ENCODE data around the gene ASAP2. TPM values are rescaled to one million over a fixed set of nuclear protein-coding genes. Genes with fewer than 3 reads are reported as not detected.

ASAP2 gene
- polyA plus RNA-seq, 1 donor (not counting 4 experiments of a cell fraction or from before 2014, with no cell fraction given), result 54.2 TPM

DNA sequence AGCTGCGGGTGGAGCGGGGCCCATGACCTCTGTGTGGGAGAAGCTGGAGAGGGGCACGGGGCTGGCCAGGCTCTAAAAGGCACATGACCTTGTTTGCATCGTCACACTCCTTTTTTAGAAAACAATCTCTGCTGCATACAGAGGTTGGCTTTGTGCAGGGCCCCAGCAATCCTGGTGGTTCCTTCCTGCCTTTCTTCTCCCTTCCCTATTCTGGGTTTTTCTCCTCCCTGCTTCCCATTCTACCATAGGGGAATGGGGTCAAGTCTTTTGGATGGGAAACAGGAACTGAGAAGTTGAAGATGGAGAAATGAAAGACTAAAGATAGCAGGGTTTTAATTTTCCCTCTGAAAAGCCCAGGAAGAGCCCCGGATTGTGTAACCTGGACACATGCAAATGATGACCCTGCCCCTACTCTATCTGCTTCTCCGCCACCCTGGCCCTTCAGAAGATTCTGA is 53.9 kb downstream of the ASAP2 start:
- Histone ChIP-seq H3K9me3 (ENCODE audit: control insufficient read depth, low read depth, low read length) (no peaks in the 10 kb centered on the region), H3K27ac (ENCODE audit: control insufficient read depth, insufficient read depth, low read length) (no peak overlapping the region), H3K27me3 (ENCODE audit: control insufficient read depth, extremely low read depth, insufficient read depth, low read length) (no peaks in the 10 kb centered on the region), H3K4me1 (ENCODE audit: control insufficient read depth, extremely low read depth, insufficient read depth, low read length) (peaks cover 13% of the 10 kb centered on the region), H3K4me2 (ENCODE audit: control insufficient read depth, extremely low read depth, insufficient read depth, low read depth, low read length) (no peak overlapping the region), H2AFZ (ENCODE audit: control insufficient read depth, low read length) (no peak overlapping the region), H3K36me3 (ENCODE audit: control insufficient read depth in 2 of 2, extremely low read depth in 1 of 2, insufficient read depth in 2 of 2, low read length in 2 of 2) (peaks cover 8 to 9% of the 10 kb centered on the region in 2 experiments), H3K9me1 (ENCODE audit: control insufficient read depth, extremely low read depth, insufficient read depth, low read length) (no peaks in the 10 kb centered on the region), H3K4me3 (ENCODE audit: control insufficient read depth in 2 of 3, extremely low read depth in 1 of 3, insufficient read depth in 2 of 3, low read depth in 1 of 3, low read length in 3 of 3) (no peak overlapping the region), H3K79me2 (ENCODE audit: control insufficient read depth, insufficient read depth, low read length) (peaks cover 99% of the 10 kb centered on the region), H4K20me1 (ENCODE audit: control insufficient read depth, extremely low read depth, insufficient read depth, low read length) (no peaks in the 10 kb centered on the region), H3K9ac (ENCODE audit: control insufficient read depth, extremely low read depth, insufficient read depth, low read length) (no peak overlapping the region)
- no peak for FAIRE-seq
- dilution Hi-C loops (cut with MboI; ENCODE audit: extremely low pct_ligation_motif_present, low sequenced_read_pairs), result no loop called here
- TF ChIP-seq EZH2 (IDR thresholded peaks at IDR 0.05; ENCODE audit: low read length), result no peak
- TF ChIP-seq, protein P1, sequence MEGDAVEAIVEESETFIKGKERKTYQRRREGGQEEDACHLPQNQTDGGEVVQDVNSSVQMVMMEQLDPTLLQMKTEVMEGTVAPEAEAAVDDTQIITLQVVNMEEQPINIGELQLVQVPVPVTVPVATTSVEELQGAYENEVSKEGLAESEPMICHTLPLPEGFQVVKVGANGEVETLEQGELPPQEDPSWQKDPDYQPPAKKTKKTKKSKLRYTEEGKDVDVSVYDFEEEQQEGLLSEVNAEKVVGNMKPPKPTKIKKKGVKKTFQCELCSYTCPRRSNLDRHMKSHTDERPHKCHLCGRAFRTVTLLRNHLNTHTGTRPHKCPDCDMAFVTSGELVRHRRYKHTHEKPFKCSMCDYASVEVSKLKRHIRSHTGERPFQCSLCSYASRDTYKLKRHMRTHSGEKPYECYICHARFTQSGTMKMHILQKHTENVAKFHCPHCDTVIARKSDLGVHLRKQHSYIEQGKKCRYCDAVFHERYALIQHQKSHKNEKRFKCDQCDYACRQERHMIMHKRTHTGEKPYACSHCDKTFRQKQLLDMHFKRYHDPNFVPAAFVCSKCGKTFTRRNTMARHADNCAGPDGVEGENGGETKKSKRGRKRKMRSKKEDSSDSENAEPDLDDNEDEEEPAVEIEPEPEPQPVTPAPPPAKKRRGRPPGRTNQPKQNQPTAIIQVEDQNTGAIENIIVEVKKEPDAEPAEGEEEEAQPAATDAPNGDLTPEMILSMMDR (optimal IDR thresholded peaks at IDR 0.05 in 1 of 3, IDR thresholded peaks at IDR 0.05 in 1 of 3, conservative IDR thresholded peaks at IDR 0.05 in 1 of 3; ENCODE audit: extremely low read depth in 1 of 3, insufficient read depth in 2 of 3, low read length in 3 of 3), result no peak
- no peak for DNase-seq (ENCODE audit: low read depth, low spot score)

GRCh38 chr2:9261231-9261883 is 54.7 kb downstream of the ASAP2 start:
- H3K9ac ChIP-seq (ENCODE audit: control insufficient read depth, extremely low read depth, insufficient read depth, low read length), result no peak overlapping the region
- DNase-seq (ENCODE audit: low read depth, low spot score) (no peak), FAIRE-seq (no peak)
- H3K27me3 ChIP-seq (ENCODE audit: control insufficient read depth, extremely low read depth, insufficient read depth, low read length), result no peaks in the 10 kb centered on the region
- H3K4me1 ChIP-seq (ENCODE audit: control insufficient read depth, extremely low read depth, insufficient read depth, low read length), result peaks cover 5% of the 10 kb centered on the region
- no peak overlapping the region for H3K4me3 ChIP-seq (ENCODE audit: control insufficient read depth in 2 of 3, extremely low read depth in 1 of 3, insufficient read depth in 2 of 3, low read depth in 1 of 3, low read length in 3 of 3)
- peak overlapping the region; percentile 13 for H3K27ac ChIP-seq (ENCODE audit: control insufficient read depth, insufficient read depth, low read length)
- peaks cover 98% of the 10 kb centered on the region for H3K79me2 ChIP-seq (ENCODE audit: control insufficient read depth, insufficient read depth, low read length)
- TF ChIP-seq EZH2 (IDR thresholded peaks at IDR 0.05; ENCODE audit: low read length), result no peak
- TF ChIP-seq, protein P1 (optimal IDR thresholded peaks at IDR 0.05 in 1 of 3, IDR thresholded peaks at IDR 0.05 in 1 of 3, conservative IDR thresholded peaks at IDR 0.05 in 1 of 3; ENCODE audit: extremely low read depth in 1 of 3, insufficient read depth in 2 of 3, low read length in 3 of 3), result no peak
- dilution Hi-C loops (cut with MboI; ENCODE audit: extremely low pct_ligation_motif_present, low sequenced_read_pairs), result no loop called here
- H2AFZ ChIP-seq (ENCODE audit: control insufficient read depth, low read length), result no peak overlapping the region
- H3K4me2 ChIP-seq (ENCODE audit: control insufficient read depth, extremely low read depth, insufficient read depth, low read depth, low read length), result no peak overlapping the region
- H3K9me3 ChIP-seq (ENCODE audit: control insufficient read depth, low read depth, low read length), result no peaks in the 10 kb centered on the region
- peaks cover 8 to 11% of the 10 kb centered on the region in 2 experiments for H3K36me3 ChIP-seq (ENCODE audit: control insufficient read depth in 2 of 2, extremely low read depth in 1 of 2, insufficient read depth in 2 of 2, low read length in 2 of 2)
- no peaks in the 10 kb centered on the region for H3K9me1 ChIP-seq (ENCODE audit: control insufficient read depth, extremely low read depth, insufficient read depth, low read length)
- H4K20me1 ChIP-seq (ENCODE audit: control insufficient read depth, extremely low read depth, insufficient read depth, low read length), result no peaks in the 10 kb centered on the region
